H9 (cell line): ENCODE data around the gene ATP2B2. TPM values are rescaled to one million over a fixed set of nuclear protein-coding genes. Genes with fewer than 3 reads are reported as not detected.

Experiments used
- DNase-seq: peaks from one replicate; pipeline ENCODE4 v3.0.0-alpha.2; 2017
- H2AFZ ChIP-seq: one replicate; pipeline ENCODE4 v1.6.1; 2013; ENCODE audit warnings: mild to moderate bottlenecking, low read length, control low read depth, moderate library complexity
- H2AK5ac ChIP-seq: 2 replicates; pipeline ENCODE4 v1.6.1; 2013; ENCODE audit warnings: low read length, control low read depth, mixed read lengths; ENCODE audit not compliant: insufficient read length
- H2BK120ac ChIP-seq: one replicate; pipeline ENCODE4 v1.6.1; 2013; ENCODE audit warnings: low read depth, mild to moderate bottlenecking, low read length, control low read depth, inconsistent platforms; ENCODE audit not compliant: poor library complexity, severe bottlenecking
- H2BK12ac ChIP-seq: 2 replicates; pipeline ENCODE4 v1.6.1; 2013; ENCODE audit warnings: low read length, control low read depth, mixed read lengths, low read depth; ENCODE audit not compliant: insufficient read length
- H2BK15ac ChIP-seq: 2 replicates; pipeline ENCODE4 v1.6.1; 2013; ENCODE audit warnings: low read depth, low read length, control low read depth
- H2BK20ac ChIP-seq: one replicate; pipeline ENCODE4 v1.6.1; 2013; ENCODE audit warnings: low read depth, mild to moderate bottlenecking, low read length, control low read depth, inconsistent platforms; ENCODE audit not compliant: poor library complexity, severe bottlenecking
- H2BK5ac ChIP-seq: 2 replicates; pipeline ENCODE4 v1.6.1; 2013; ENCODE audit warnings: low read length, control low read depth, mixed read lengths; ENCODE audit not compliant: insufficient read length
- H3K14ac ChIP-seq: 2 replicates; pipeline ENCODE4 v1.6.1; 2013; ENCODE audit warnings: low read length, control low read depth; ENCODE audit not compliant: insufficient read depth
- H3K18ac ChIP-seq: 2 replicates; pipeline ENCODE4 v1.6.1; 2013; ENCODE audit warnings: low read depth, mild to moderate bottlenecking, mixed read lengths, low read length, control low read depth; ENCODE audit not compliant: insufficient read length
- H3K23ac ChIP-seq: 2 replicates; pipeline ENCODE4 v1.6.1; 2013; ENCODE audit warnings: low read length, control low read depth, mixed read lengths, low read depth; ENCODE audit not compliant: insufficient read length
- H3K23me2 ChIP-seq: 2 replicates; pipeline ENCODE4 v1.6.1; 2013; ENCODE audit warnings: low read depth, mild to moderate bottlenecking, mixed read lengths, low read length, control low read depth; ENCODE audit not compliant: insufficient read length, poor library complexity, severe bottlenecking
- H3K27ac ChIP-seq: 2 replicates; pipeline ENCODE4 v1.5.1; 2013; ENCODE audit warnings: low read length, control low read depth, mixed read lengths, low read depth; ENCODE audit not compliant: insufficient read length
- H3K27me3 ChIP-seq: 2 replicates; pipeline ENCODE4 v1.6.1; 2013; ENCODE audit warnings: low read length, control low read depth, inconsistent platforms; ENCODE audit not compliant: insufficient read depth
- H3K4ac ChIP-seq: 2 replicates; pipeline ENCODE4 v1.6.1; 2013; ENCODE audit warnings: low read depth, mild to moderate bottlenecking, control low read depth, inconsistent platforms, low read length, moderate library complexity
- H3K4me1 ChIP-seq: 2 replicates; pipeline ENCODE4 v1.6.1; 2013; ENCODE audit warnings: low read length, control low read depth, inconsistent platforms; ENCODE audit not compliant: insufficient read depth
- H3K4me2 ChIP-seq: 2 replicates; pipeline ENCODE4 v1.6.1; 2013; ENCODE audit warnings: low read length, control low read depth, mixed read lengths; ENCODE audit not compliant: insufficient read length, insufficient read depth
- H3K56ac ChIP-seq: 2 replicates; pipeline ENCODE4 v1.6.1; 2013; ENCODE audit warnings: low read depth, mild to moderate bottlenecking, mixed read lengths, low read length, control low read depth; ENCODE audit not compliant: insufficient read length
- H3K79me1 ChIP-seq: 2 replicates; pipeline ENCODE4 v1.6.1; 2013; ENCODE audit warnings: low read depth, mild to moderate bottlenecking, moderate library complexity, low read length, control low read depth, inconsistent platforms; ENCODE audit not compliant: insufficient read depth, poor library complexity, severe bottlenecking
- H3K79me2 ChIP-seq: 2 replicates; pipeline ENCODE4 v1.6.1; 2013; ENCODE audit warnings: low read length, control low read depth, inconsistent platforms; ENCODE audit not compliant: insufficient read depth
- H3K9ac ChIP-seq: 2 replicates; pipeline ENCODE4 v1.6.1; 2013; ENCODE audit warnings: low read length, control low read depth, mixed read lengths; ENCODE audit not compliant: insufficient read length; ENCODE audit errors: extremely low read depth
- H3K9me3 ChIP-seq: one replicate; pipeline ENCODE4 v1.6.1; 2013; ENCODE audit warnings: low read depth, low read length, inconsistent platforms; ENCODE audit not compliant: control insufficient read depth
- H3T11ph ChIP-seq: one replicate; pipeline ENCODE4 v1.6.1; 2013; ENCODE audit warnings: mild to moderate bottlenecking, low read length, control low read depth, inconsistent platforms
- H4K20me1 ChIP-seq: one replicate; pipeline ENCODE4 v1.6.1; 2013; ENCODE audit not compliant: control insufficient read depth, insufficient read length, insufficient read depth
- H4K5ac ChIP-seq: 2 replicates; pipeline ENCODE4 v1.6.1; 2013; ENCODE audit warnings: low read depth, mild to moderate bottlenecking, mixed read lengths, low read length, control low read depth; ENCODE audit not compliant: insufficient read length
- H4K8ac ChIP-seq: replicated peaks from 2 replicates; pipeline ENCODE4 v1.6.1; 2013; ENCODE audit warnings: low read length, control low read depth, mixed read lengths, low read depth; ENCODE audit not compliant: insufficient read length
- H4K91ac ChIP-seq: 2 replicates; pipeline ENCODE4 v1.6.1; 2013; ENCODE audit warnings: low read depth, mild to moderate bottlenecking, moderate library complexity, mixed read lengths, low read length, control low read depth; ENCODE audit not compliant: insufficient read length
- H3K27ac Mint-ChIP-seq, 3 experiments: 2 replicates in 2 of 3; 3 replicates in 1 of 3; pipeline ENCODE4 v1.8.0; 2020 to 2021; ENCODE audit warnings: mixed read lengths in 3 of 3, mild to moderate bottlenecking in 1 of 3, moderate library complexity in 1 of 3
- H3K27me3 Mint-ChIP-seq: 2 replicates; pipeline ENCODE4 v1.8.0; 2021; ENCODE audit warnings: low read depth, mild to moderate bottlenecking, moderate library complexity, mixed read lengths
- H3K36me3 Mint-ChIP-seq, 3 experiments: 2 replicates in 2 of 3; 3 replicates in 1 of 3; pipeline ENCODE4 v1.8.0; 2020 to 2021; ENCODE audit warnings: low read depth in 3 of 3, mixed read lengths in 3 of 3; ENCODE audit not compliant: insufficient read depth in 1 of 3
- H3K4me1 Mint-ChIP-seq, 2 experiments: 2 replicates each; pipeline ENCODE4 v1.8.0; 2020; ENCODE audit warnings: mixed read lengths in 2 of 2
- H3K4me3 Mint-ChIP-seq, 2 experiments: 2 replicates in 1 of 2; 3 replicates in 1 of 2; pipeline ENCODE4 v1.8.0; 2020 to 2021; ENCODE audit warnings: mild to moderate bottlenecking in 2 of 2, mixed read lengths in 2 of 2, moderate library complexity in 1 of 2
- H3K9me3 Mint-ChIP-seq, 2 experiments: 2 replicates in 1 of 2; 3 replicates in 1 of 2; pipeline ENCODE4 v1.8.0; 2020; ENCODE audit warnings: mild to moderate bottlenecking in 2 of 2, mixed read lengths in 2 of 2, moderate library complexity in 1 of 2
- CTCF ChIP-seq: fragments of 200-600 bp; sonication (generic); conservative IDR thresholded peaks from 3 replicates; pipeline ENCODE4 v1.8.0; 2021; ENCODE audit warnings: antibody characterized with exemption, mild to moderate bottlenecking
- WGBS: extraction: QIAGEN DNeasy Blood & Tissue Kit; methylation state at CpG from one replicate; pipeline ENCODE4 v1.1.7; 2013; ENCODE audit warnings: missing lambda C conversion rate, low lambda C conversion rate, mixed read lengths; ENCODE audit not compliant: insufficient read length; ENCODE audit errors: extremely low coverage; 5-methylcytosine and 5-hydroxymethylcytosine counted together
- total RNA-seq: library from RNA; stranded (reverse); gene quantifications from 2 replicates; pipeline ENCODE4 v1.2.1, GENCODE V29; 2021

Gene ATP2B2
- total RNA-seq, 1 experiment from 2014 or later: 0.33 TPM

GRCh38 chr3:10319251-10319650, 186.1 kb downstream of the ATP2B2 start:
- H2BK15ac ChIP-seq: no peak overlapping the region
- no peak overlapping the region for H3K23ac ChIP-seq
- no peaks in the 10 kb centered on the region for H3K9me3 ChIP-seq
- H3T11ph ChIP-seq: no peak overlapping the region
- H3K27me3 Mint-ChIP-seq: 0 out of 2 replicates have a peak, but pooled peaks cover 1% of the 10 kb centered on the region
- no peak overlapping the region for H3K18ac ChIP-seq
- H3K4me1 Mint-ChIP-seq: peaks cover 0 to 8% of the 10 kb centered on the region in 2 experiments; a peak in 3 of 4 replicates
- no peak overlapping the region for H3K4ac ChIP-seq
- WGBS: no CpG with 5 or more reads among the region's 6 CpGs
- no peak overlapping the region for H3K27ac ChIP-seq
- no peak overlapping the region for H2BK5ac ChIP-seq
- H2AFZ ChIP-seq: no peak overlapping the region
- peak overlapping the region; percentile 97 to 98 for H3K4me3 Mint-ChIP-seq
- H3K4me2 ChIP-seq: peak overlapping the region; percentile 35
- peaks cover 5% of the 10 kb centered on the region for H3K23me2 ChIP-seq
- H3K9ac ChIP-seq: no peak overlapping the region
- H4K91ac ChIP-seq: no peak overlapping the region
- no peaks in the 10 kb centered on the region for H3K4me1 ChIP-seq
- peaks cover 16 to 43% (median 35%) of the 10 kb centered on the region in 3 experiments; a peak in 6 of 7 replicates for H3K36me3 Mint-ChIP-seq
- no peak overlapping the region for H2BK12ac ChIP-seq
- no peak overlapping the region for H2AK5ac ChIP-seq
- H3K27me3 ChIP-seq: no peaks in the 10 kb centered on the region
- no peak for TF ChIP-seq CTCF
- no peaks in the 10 kb centered on the region for H3K79me1 ChIP-seq
- no peaks in the 10 kb centered on the region for H3K9me3 Mint-ChIP-seq
- no peak overlapping the region for H4K8ac ChIP-seq
- H4K5ac ChIP-seq: no peak overlapping the region
- no peak overlapping the region for H2BK20ac ChIP-seq
- no peak overlapping the region for H3K56ac ChIP-seq
- no peak overlapping the region for H3K14ac ChIP-seq
- no peak overlapping the region for H3K27ac Mint-ChIP-seq
- peaks cover 12% of the 10 kb centered on the region for H3K79me2 ChIP-seq
- no peak overlapping the region for H2BK120ac ChIP-seq
- no peaks in the 10 kb centered on the region for H4K20me1 ChIP-seq
- DNase-seq: no peak
